ENCODE measurements around the gene ANKRD23. TPM values are rescaled to one million over a fixed set of nuclear protein-coding genes. Genes with fewer than 3 reads are reported as not detected.

Gene ANKRD23
- total RNA-seq, 1 experiment from 2014 or later: 7.5 TPM

DNA sequence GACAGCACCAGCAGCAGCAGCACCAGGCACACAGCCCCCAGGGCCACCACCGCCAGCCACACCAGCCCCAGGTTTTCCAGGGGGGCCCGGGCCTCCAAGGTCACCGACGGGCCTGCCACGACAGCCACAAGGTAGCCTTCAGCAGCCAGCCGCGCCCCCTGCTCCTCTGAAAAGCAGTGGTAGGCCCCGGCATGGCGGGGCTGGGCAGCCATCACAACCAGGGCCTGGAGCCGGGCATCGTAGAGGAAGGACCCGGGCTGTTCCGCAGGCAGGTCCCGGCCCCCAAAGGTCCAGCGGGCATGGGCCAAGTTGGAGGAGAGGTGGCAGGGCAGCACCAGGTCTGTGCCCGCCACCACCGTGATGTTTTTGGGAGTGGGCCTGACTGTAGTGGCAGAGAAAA, 17.3 kb upstream of the ANKRD23 start:
- intact Hi-C loops (cut with micrococcal nuclease; ENCODE audit: unreplicated experiment): no loop called here
- TF ChIP-seq, protein P1, sequence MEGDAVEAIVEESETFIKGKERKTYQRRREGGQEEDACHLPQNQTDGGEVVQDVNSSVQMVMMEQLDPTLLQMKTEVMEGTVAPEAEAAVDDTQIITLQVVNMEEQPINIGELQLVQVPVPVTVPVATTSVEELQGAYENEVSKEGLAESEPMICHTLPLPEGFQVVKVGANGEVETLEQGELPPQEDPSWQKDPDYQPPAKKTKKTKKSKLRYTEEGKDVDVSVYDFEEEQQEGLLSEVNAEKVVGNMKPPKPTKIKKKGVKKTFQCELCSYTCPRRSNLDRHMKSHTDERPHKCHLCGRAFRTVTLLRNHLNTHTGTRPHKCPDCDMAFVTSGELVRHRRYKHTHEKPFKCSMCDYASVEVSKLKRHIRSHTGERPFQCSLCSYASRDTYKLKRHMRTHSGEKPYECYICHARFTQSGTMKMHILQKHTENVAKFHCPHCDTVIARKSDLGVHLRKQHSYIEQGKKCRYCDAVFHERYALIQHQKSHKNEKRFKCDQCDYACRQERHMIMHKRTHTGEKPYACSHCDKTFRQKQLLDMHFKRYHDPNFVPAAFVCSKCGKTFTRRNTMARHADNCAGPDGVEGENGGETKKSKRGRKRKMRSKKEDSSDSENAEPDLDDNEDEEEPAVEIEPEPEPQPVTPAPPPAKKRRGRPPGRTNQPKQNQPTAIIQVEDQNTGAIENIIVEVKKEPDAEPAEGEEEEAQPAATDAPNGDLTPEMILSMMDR (IDR thresholded peaks at IDR 0.05; ENCODE audit: unreplicated experiment): no peak
- no peak for DNase-seq
- Mint-ChIP-seq H3K9me3 (ENCODE audit: low read depth, unreplicated experiment) (no peaks in the 10 kb centered on the region), H3K27me3 (ENCODE audit: unreplicated experiment) (no peaks in the 10 kb centered on the region), H3K4me3 (ENCODE audit: low read depth, unreplicated experiment) (no peak overlapping the region), H3K36me3 (ENCODE audit: insufficient read depth, unreplicated experiment) (peaks cover 60% of the 10 kb centered on the region), H3K27ac (ENCODE audit: unreplicated experiment) (no peak overlapping the region), H3K4me1 (ENCODE audit: low read depth, unreplicated experiment) (peaks cover 11% of the 10 kb centered on the region)
- no TSS peak for BruUV-seq (replicated peaks)
- CTCF ChIA-PET: no interaction called here

DNA sequence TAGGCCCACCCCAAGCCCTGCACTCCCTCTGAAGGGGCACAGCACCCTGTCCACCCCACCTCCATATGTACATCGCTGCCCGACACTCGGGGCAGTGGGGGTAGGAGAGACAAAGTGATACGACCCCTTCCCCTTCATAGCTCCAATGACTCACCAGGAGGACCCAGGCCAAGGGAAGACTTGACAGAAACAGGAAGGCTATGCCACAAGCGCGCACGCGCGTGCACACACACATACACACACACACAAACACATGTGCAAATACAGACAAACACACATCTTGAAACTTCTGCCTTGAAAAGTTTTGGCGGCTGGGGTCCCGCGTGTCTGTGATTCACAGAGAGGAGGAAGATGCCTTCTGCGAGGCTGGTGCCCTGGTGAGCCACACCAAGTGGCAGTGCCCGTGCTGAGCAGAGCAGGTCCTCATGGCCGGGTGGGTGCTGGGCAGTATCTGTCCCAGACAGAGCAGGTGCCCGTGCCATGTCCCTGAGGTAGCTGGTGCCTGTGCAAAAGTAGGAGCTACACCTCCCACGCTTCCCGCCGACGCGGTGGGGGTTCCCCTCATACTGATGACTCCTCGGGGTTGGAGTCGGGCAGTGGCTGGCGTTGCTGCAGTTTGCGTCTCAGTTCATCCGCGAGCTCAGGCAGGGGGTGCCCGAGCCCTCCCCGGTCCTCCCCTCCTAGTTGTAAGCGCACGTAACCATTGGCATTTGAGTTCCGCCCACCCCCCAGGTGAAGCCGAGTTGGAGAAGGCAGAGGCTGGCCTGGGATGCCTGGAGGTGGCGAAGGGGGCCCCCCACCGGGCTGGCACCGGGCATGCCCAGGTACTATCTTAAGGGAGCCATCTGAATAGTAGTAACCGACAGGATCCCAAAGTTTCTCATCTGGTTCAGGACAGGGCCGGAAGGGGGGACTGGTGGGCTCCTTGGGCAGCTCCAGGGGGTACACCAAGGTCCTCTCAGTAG, 16.5 kb upstream of the ANKRD23 start:
- Mint-ChIP-seq H3K4me1 (ENCODE audit: low read depth, unreplicated experiment) (peaks cover 11% of the 10 kb centered on the region), H3K9me3 (ENCODE audit: low read depth, unreplicated experiment) (no peaks in the 10 kb centered on the region), H3K27ac (ENCODE audit: unreplicated experiment) (no peak overlapping the region), H3K36me3 (ENCODE audit: insufficient read depth, unreplicated experiment) (peaks cover 54% of the 10 kb centered on the region), H3K27me3 (ENCODE audit: unreplicated experiment) (no peaks in the 10 kb centered on the region), H3K4me3 (ENCODE audit: low read depth, unreplicated experiment) (no peak overlapping the region)
- CTCF ChIA-PET: no interaction called here
- no TSS peak for BruUV-seq (replicated peaks)
- TF ChIP-seq, protein P1 (IDR thresholded peaks at IDR 0.05; ENCODE audit: unreplicated experiment): no peak
- intact Hi-C loops (cut with micrococcal nuclease; ENCODE audit: unreplicated experiment): no loop called here
- DNase-seq: no peak

DNA sequence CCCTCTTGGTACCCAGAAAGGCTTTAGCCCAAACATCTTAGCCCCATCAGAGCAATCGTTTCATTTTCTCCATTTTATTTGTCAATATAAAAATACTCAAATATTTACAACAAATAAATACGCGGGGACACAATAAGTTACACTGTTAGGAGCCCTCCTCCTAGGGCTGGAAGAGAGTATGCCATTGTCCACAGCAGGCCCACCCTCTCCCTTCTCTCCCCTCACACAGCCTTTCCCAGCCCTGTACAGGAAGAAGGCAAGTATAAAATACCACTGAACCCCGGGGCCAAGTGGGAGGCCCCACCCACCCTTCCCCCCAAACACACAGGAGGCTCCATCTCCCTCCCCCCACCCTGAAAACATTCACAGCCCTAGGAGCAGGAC, 15.9 kb upstream of the ANKRD23 start:
- Mint-ChIP-seq H3K4me3 (ENCODE audit: low read depth, unreplicated experiment) (no peak overlapping the region), H3K9me3 (ENCODE audit: low read depth, unreplicated experiment) (no peaks in the 10 kb centered on the region), H3K4me1 (ENCODE audit: low read depth, unreplicated experiment) (peaks cover 11% of the 10 kb centered on the region), H3K27ac (ENCODE audit: unreplicated experiment) (no peak overlapping the region), H3K36me3 (ENCODE audit: insufficient read depth, unreplicated experiment) (peaks cover 54% of the 10 kb centered on the region), H3K27me3 (ENCODE audit: unreplicated experiment) (no peaks in the 10 kb centered on the region)
- TF ChIP-seq, protein P1 (IDR thresholded peaks at IDR 0.05; ENCODE audit: unreplicated experiment): no peak
- BruUV-seq (replicated peaks): no TSS peak
- intact Hi-C loops (cut with micrococcal nuclease; ENCODE audit: unreplicated experiment): loop anchor here (5.0 kb wide), 1 partner anchor 253 kb away; the partner anchor contains the start of gene ANKRD36
- CTCF ChIA-PET: no interaction called here
- no peak for DNase-seq

DNA sequence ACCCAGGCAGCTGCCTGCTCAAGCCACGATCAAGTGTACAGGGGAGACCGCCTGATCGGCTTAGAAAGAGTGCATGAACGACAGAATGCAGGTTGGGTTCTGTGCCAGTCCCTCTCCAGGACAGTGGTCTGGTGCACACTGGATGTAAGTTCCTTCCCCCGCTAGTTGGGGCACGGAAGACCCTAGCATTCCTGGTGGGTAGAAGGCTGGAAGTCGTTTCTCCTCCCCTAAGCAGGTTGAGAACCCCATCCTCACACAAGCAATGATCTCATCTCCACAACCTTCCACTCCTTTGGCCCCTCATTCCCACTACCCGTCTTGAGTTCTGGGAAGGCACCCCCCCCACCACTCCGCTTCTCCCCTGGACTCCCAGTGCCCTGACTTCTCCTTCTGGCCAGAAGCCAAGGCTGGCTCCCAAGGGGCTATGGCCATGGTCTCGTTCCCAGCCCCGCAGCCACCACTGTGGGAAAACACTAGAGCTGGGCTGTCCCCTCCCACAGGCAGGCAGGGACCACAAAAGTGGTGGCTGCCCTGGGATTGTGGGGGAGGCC, 15.4 kb upstream of the ANKRD23 start:
- H3K27ac Mint-ChIP-seq (ENCODE audit: unreplicated experiment): no peak overlapping the region
- H3K4me1 Mint-ChIP-seq (ENCODE audit: low read depth, unreplicated experiment): peaks cover 11% of the 10 kb centered on the region
- TF ChIP-seq, protein P1 (IDR thresholded peaks at IDR 0.05; ENCODE audit: unreplicated experiment): no peak
- DNase-seq: no peak
- CTCF ChIA-PET: interaction anchor here (0.5 to 3.1 kb wide), 3 partner anchors 9 to 151 kb away, joined by 3 to 39 read pairs (median 23); no protein-coding TSS in a partner anchor
- H3K9me3 Mint-ChIP-seq (ENCODE audit: low read depth, unreplicated experiment): no peaks in the 10 kb centered on the region
- no TSS peak for BruUV-seq (replicated peaks)
- intact Hi-C loops (cut with micrococcal nuclease; ENCODE audit: unreplicated experiment): loop anchor here (5.0 kb wide), 1 partner anchor 253 kb away; the partner anchor contains the start of gene ANKRD36
- peaks cover 54% of the 10 kb centered on the region for H3K36me3 Mint-ChIP-seq (ENCODE audit: insufficient read depth, unreplicated experiment)
- H3K4me3 Mint-ChIP-seq (ENCODE audit: low read depth, unreplicated experiment): peak overlapping the region; percentile 98
- no peaks in the 10 kb centered on the region for H3K27me3 Mint-ChIP-seq (ENCODE audit: unreplicated experiment)
